NCI-H446 (cell line): ENCODE results near the gene COL8A1.

ENCODE experiments used
- DNase-seq, 2 experiments: peaks; one replicate each; lab custom pipeline; 2025; lab: John Stamatoyannopoulos, UW

The COL8A1 gene

GRCh38 chr3:99674086-99674789, 35.8 kb downstream of the COL8A1 start:
- no peak for DNase-seq

GRCh38 chr3:99678023-99678422, 39.6 kb downstream of the COL8A1 start:
- no peak for DNase-seq

- peak in 1 of 2 experiments; percentile 40 for DNase-seq
Measured at GRCh38 chr3:99678896-99679295, 40.5 kb downstream of the COL8A1 start.

- peak; percentile 70 to 88 for DNase-seq
Measured at GRCh38 chr3:99681512-99681911, 43.1 kb downstream of the COL8A1 start.

- no peak for DNase-seq
Measured at GRCh38 chr3:99681976-99682375, 43.6 kb downstream of the COL8A1 start.

- DNase-seq, result no peak
Measured at GRCh38 chr3:99683465-99683864, 45.1 kb downstream of the COL8A1 start.

- DNase-seq, result no peak
Measured at GRCh38 chr3:99683876-99684275, 45.5 kb downstream of the COL8A1 start.

GRCh38 chr3:99684644-99685043, 46.2 kb downstream of the COL8A1 start:
- DNase-seq, result no peak

GRCh38 chr3:99686469-99686868, 48.1 kb downstream of the COL8A1 start:
- no peak for DNase-seq

GRCh38 chr3:99686955-99687612, 48.7 kb downstream of the COL8A1 start:
- peak; percentile 33 to 76 for DNase-seq

GRCh38 chr3:99690761-99691369, 52.5 kb downstream of the COL8A1 start:
- no peak for DNase-seq

GRCh38 chr3:99693636-99694035, 55.2 kb downstream of the COL8A1 start:
- no peak for DNase-seq

GRCh38 chr3:99696497-99696896, 58.1 kb downstream of the COL8A1 start:
- DNase-seq, result no peak

- no peak for DNase-seq
Measured at GRCh38 chr3:99697250-99697649, 58.9 kb downstream of the COL8A1 start.

- no peak for DNase-seq
Measured at GRCh38 chr3:99698932-99699331, 60.5 kb downstream of the COL8A1 start.

GRCh38 chr3:99699841-99700240, 61.4 kb downstream of the COL8A1 start:
- no peak for DNase-seq

- DNase-seq, result no peak
Measured at GRCh38 chr3:99700631-99701268, 62.4 kb downstream of the COL8A1 start.

- no peak for DNase-seq
Measured at GRCh38 chr3:99702953-99703943, 64.9 kb downstream of the COL8A1 start.

- no peak for DNase-seq
Measured at GRCh38 chr3:99704417-99704816, 66.0 kb downstream of the COL8A1 start.

- DNase-seq, result no peak
Measured at GRCh38 chr3:99706410-99706809, 68.0 kb downstream of the COL8A1 start.

- no peak for DNase-seq
Measured at GRCh38 chr3:99708207-99708745, 69.9 kb downstream of the COL8A1 start.
